Measurements from ENCODE around the gene ALCAM.

The ALCAM gene

GRCh38 chr3:105409364-105409763, 42.7 kb downstream of the ALCAM start:
- no peak for TF ChIP-seq ZFX (IDR thresholded peaks at IDR 0.05)
- TF ChIP-seq, protein P1, sequence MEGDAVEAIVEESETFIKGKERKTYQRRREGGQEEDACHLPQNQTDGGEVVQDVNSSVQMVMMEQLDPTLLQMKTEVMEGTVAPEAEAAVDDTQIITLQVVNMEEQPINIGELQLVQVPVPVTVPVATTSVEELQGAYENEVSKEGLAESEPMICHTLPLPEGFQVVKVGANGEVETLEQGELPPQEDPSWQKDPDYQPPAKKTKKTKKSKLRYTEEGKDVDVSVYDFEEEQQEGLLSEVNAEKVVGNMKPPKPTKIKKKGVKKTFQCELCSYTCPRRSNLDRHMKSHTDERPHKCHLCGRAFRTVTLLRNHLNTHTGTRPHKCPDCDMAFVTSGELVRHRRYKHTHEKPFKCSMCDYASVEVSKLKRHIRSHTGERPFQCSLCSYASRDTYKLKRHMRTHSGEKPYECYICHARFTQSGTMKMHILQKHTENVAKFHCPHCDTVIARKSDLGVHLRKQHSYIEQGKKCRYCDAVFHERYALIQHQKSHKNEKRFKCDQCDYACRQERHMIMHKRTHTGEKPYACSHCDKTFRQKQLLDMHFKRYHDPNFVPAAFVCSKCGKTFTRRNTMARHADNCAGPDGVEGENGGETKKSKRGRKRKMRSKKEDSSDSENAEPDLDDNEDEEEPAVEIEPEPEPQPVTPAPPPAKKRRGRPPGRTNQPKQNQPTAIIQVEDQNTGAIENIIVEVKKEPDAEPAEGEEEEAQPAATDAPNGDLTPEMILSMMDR (conservative IDR thresholded peaks at IDR 0.05): no peak
- no peak overlapping the region for H3K27ac ChIP-seq

DNA sequence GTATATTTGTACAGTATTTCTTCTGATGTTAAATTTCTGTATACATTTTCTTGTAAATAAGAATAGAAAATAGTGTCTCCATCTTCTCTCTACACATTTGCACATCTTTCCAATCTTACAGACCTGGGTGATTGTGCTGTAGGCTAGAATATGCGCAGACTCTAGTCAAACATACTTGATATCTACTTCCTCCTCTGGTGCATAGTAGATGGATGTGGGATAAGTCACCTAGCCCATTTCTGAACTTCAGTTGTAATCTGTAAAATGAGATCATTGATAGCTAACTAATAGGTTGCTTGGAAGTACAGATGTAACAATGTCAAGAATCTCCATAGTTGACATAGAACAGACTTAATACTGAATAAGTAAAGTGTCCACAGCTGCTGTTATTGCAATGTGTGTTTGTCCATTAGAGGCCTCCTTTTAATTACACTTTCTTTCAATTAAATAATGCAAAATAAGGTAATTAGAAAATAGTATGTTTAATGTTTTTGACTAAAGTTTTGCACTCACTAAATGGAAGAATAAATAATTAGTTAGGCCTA, 46.7 kb downstream of the ALCAM start:
- TF ChIP-seq, protein P1 (conservative IDR thresholded peaks at IDR 0.05): no peak
- TF ChIP-seq ZFX (IDR thresholded peaks at IDR 0.05): no peak
- no peak overlapping the region for H3K27ac ChIP-seq

GRCh38 chr3:105414841-105415240, 48.1 kb downstream of the ALCAM start:
- TF ChIP-seq ZFX (IDR thresholded peaks at IDR 0.05): no peak
- H3K27ac ChIP-seq: no peak overlapping the region

DNA sequence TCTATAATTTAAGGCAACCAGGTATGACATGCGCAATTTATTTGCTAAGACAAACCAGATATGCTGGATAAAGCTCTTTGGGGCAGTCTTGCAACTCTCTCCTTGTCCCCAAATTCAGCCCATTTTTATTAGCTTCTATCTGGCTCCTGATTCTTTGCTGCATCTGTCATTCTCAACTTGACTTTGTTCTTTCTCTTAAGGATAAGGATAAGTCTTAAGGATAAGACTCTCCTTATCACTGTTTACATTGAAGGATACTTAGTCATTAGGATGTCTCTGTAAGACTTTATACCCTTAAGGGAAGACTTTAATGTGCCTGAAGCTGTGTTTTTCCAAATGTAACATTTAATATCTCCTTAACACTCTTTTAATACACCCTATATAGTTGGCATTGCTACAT, 49.2 kb downstream of the ALCAM start:
- H3K27ac ChIP-seq: no peak overlapping the region
- no peak for TF ChIP-seq ZFX (IDR thresholded peaks at IDR 0.05)
- TF ChIP-seq, protein P1 (conservative IDR thresholded peaks at IDR 0.05): no peak

DNA sequence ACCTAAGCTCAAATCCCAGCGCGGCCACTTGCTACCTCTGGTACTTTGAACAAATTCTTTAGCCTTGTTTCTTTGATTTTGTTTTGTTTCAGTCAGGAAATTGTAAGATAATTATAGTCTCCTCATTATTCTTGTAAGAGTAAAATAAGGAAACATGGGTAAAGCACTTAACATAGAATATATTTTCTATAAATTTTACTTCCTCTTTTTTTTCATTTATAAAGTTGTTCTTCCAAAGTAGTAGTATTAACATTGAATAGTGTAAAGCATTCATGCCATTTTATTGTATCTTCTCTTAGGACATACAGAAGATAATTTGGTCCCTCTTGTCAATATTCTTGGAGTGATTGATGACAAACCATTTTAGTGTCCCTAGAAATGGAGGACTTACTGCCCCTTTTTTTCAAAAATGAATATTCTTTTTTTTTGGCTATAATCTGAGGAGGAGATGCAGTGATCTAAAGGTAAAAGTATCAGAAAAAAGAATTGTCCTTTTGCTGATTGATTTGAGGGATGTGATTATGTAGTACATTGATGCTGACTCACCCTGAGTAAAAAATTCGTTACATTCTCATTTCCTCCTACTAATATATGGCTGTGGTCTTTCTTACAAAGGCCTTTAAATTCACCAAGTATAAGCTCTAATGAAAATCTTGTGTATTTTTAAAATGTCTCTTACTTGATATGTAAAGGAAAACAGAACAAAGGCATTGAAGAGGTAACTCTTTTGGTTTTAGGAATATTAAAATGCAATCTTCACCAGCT, 51.0 kb downstream of the ALCAM start:
- H3K27ac ChIP-seq: no peak overlapping the region
- TF ChIP-seq, protein P1 (conservative IDR thresholded peaks at IDR 0.05): no peak
- no peak for TF ChIP-seq ZFX (IDR thresholded peaks at IDR 0.05)

- TF ChIP-seq, protein P1 (conservative IDR thresholded peaks at IDR 0.05): no peak
- TF ChIP-seq ZFX (IDR thresholded peaks at IDR 0.05): no peak
- H3K27ac ChIP-seq: no peak overlapping the region
Observed at GRCh38 chr3:105422645-105423044, 55.9 kb downstream of the ALCAM start.

DNA sequence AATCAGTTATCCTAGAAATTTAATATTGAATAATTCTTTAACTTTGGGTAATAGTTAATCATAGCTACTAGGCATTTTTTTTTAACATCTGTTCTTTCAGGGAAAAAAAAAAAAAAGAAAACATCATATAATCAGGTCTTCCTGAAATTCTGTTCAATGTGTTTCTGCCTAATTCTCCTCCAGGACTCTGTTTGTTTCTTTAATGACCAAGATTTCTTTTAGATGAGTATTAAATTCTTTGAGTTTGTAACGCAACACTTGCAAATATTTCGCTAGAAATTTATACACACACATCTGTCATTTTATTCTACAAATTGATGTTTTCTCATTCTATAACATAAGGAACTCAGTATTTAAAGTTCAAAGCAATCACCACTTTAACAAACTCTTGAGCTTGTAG, 56.7 kb downstream of the ALCAM start:
- TF ChIP-seq ZFX (IDR thresholded peaks at IDR 0.05): no peak
- TF ChIP-seq, protein P1 (conservative IDR thresholded peaks at IDR 0.05): no peak

More for the DNA sequence above, 56.7 kb downstream of the ALCAM start:
- no peak overlapping the region for H3K27ac ChIP-seq
